ENCODE measurements around the gene ATP5F1D. TPM values are rescaled to one million over a fixed set of nuclear protein-coding genes. Genes with fewer than 3 reads are reported as not detected.

ATP5F1D gene
- total RNA-seq, 1 experiment from 2014 or later: 37.8 TPM

DNA sequence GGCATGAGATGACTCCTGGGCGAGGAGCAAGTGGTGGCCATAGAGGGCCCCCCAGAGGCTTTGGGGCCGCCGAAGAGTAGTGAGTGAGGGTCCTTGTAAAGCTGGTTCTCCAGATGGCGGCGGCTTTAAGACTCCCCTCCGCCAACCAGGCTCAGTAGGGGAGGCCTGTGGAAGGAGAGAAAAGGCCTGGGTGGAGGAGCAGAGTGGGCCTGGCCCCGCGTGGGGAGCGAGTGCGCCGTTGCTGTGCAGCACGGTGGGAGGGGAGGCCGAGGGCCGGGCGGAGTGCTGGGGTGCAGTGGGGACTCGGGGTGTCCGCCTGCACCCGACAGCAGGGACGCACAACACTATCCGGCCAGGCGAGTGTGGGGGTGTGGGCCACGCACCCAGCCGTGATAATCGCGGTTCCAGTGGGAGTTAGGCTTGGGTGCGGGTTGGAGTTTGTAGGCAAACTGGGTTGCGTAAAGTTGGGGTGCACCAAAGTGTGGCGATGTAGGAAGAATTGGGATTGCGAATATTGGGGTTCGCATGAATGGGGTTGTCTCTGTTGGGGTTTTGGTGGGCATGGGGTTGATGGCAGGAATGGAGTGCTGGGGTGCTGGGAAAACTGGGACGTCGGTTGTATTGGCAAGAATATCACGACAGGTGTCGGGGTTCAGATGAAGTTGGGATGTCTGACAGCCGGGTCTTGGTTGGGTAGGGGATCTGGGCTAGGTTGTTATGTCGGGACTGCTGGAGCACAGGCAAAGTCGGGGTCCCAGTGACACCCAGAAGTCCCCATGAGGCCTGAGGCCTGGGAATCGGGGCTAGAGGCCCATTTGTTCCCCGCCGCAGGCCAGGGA, 26.9 kb downstream of the ATP5F1D start:
- DNase-seq (ENCODE audit: extremely low read depth, low read depth): no peak

DNA sequence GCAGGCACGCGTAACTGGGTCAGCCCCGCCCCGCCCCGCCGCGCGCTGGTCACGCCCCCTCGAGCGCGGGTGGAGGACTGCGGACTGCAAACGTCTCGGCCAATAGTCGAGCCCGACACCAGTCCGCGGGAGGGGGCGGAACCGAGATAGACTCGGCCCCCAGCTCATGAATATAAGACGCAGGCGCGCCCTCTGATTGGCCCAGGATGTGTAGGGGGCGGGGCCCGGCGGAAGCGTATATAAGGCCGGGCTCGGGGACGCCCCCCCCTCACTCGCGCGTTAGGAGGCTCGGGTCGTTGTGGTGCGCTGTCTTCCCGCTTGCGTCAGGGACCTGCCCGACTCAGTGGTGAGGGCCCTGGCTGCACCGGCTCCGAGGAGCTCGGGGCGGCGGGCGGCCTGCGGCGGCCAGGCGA, 27.5 kb downstream of the ATP5F1D start, which contains the start of gene CIRBP:
CIRBP (plus strand) TSS at position 268 of the 413 bp plus-strand sequence. CDS start 1,602 bp downstream, outside the sequence.
- DNase-seq (ENCODE audit: extremely low read depth, low read depth): peak; percentile 96

DNA sequence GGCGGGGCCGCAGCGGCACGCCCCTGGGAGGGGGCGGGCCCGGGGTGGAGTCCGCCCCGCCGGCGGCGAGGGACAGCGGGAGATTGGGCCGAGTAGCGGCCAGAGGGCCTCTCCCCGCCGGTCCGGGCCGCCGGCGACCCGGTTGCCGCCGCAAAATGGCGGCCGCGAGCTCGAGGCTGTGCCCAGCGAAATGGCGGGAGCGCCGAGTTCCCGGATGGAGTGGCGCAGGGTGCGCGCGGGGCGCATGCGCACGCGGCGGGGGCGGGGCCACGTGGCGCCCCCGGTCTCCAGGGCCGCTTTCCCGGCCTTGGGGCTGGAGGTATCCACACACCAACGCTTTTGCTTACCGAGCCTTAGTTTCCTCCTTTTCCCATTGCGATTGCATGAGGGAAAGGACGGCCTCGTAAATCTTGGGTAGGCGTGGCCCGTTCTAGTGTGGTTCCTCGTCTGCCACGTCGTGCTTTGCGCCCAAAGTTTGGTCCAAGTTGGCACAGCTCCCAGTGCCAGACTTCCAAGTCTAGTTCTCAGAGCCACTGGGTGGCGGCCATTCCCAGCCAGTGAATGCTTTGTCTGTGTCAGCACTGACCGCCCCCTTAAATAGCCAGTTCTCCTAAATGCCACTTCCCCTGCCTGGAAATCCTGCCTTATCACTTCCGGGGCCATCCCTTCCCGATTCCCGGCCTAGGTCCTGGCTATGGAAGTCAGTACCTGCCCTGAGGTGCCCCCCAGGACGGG, 28.1 kb downstream of the ATP5F1D start:
- peak; percentile 63 for DNase-seq (ENCODE audit: extremely low read depth, low read depth)

DNA sequence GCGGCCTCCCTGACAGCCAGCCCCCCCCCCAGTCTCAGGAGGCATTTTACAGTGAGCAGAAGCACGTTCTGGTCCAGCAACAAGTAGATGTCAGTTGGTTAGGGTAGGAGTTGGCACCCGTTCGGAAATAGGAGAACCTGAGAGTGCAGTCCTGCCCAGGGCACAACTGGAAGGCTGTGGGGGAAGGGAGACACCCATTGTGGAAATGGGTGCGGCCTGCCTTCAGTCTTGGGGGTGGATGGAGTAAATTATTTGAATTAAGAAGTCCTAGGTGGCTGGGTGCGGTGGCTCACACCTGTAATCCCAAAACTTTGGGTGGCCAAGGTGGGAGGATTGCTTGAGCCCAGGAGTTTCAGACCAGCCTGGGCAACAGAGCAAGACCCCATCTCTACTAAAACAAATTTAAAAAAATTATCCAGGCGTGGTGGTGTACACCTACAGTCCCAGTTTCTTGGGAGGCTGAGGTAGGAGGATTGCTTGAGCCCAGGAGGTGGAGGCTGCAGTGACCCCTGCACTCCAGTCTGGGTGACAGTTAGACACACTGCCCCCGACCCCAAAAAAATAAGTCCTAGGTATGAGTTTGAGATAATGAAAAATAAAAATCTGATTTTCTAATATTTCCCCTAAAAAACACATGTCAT, 28.8 kb downstream of the ATP5F1D start:
- DNase-seq (ENCODE audit: extremely low read depth, low read depth): no peak

DNA sequence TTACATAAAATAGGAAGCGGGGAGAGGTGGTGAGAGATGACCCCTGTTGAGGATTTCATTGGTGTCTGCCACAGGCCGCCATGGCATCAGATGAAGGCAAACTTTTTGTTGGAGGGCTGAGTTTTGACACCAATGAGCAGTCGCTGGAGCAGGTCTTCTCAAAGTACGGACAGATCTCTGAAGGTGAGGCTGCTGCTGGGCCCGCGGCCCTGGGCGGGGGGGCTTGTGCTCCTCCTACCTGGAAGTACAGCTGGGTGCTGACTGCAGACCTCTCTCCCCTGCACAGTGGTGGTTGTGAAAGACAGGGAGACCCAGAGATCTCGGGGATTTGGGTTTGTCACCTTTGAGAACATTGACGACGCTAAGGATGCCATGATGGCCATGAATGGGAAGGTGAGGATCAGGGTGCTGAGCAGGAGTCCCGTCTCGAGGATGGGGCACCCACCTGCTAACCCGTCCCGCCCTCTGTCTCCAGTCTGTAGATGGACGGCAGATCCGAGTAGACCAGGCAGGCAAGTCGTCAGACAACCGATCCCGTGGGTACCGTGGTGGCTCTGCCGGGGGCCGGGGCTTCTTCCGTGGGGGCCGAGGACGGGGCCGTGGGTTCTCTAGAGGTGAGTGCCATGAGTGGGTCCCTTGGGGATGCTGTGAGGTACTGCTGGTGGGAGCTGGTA, 29.4 kb downstream of the ATP5F1D start:
- no peak for DNase-seq (ENCODE audit: extremely low read depth, low read depth)

DNA sequence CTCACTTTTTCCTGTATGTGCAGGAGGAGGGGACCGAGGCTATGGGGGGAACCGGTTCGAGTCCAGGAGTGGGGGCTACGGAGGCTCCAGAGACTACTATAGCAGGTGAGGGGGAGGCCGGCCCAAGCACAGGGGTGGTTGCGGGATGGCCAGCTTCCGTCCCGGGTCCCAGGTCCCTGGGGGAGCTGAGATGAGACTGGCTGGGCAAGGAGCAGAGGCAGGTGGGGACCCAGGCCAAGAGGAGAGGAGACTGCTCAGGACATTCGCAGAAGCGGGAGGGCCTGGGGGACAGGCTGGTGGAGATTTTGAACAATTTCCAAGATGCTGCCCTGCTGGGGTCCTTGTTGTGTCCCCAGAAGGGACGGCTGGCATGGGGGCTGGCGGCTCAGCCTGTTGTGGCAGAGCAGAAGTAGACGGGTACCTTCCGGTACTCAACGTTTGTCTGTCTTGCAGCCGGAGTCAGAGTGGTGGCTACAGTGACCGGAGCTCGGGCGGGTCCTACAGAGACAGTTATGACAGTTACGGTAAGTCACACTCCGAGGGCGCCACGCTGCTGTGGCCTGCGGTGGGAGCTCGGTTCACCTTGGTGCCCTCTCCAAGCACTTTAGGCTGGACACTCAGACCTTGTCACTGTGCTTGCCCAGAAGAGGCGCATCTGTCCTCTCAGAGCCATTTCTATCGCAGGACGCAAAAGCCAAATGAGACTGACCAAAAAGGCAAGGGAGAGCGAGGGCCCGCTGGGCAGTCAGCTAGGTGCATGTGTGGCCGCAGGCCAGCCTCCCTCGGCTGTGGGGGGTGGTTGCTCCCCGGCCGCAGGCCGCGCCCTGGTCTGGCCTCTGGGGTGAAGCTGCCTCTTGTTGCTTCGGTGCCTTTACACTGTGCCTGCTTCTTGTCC, 30.2 kb downstream of the ATP5F1D start:
- DNase-seq (ENCODE audit: extremely low read depth, low read depth): no peak

DNA sequence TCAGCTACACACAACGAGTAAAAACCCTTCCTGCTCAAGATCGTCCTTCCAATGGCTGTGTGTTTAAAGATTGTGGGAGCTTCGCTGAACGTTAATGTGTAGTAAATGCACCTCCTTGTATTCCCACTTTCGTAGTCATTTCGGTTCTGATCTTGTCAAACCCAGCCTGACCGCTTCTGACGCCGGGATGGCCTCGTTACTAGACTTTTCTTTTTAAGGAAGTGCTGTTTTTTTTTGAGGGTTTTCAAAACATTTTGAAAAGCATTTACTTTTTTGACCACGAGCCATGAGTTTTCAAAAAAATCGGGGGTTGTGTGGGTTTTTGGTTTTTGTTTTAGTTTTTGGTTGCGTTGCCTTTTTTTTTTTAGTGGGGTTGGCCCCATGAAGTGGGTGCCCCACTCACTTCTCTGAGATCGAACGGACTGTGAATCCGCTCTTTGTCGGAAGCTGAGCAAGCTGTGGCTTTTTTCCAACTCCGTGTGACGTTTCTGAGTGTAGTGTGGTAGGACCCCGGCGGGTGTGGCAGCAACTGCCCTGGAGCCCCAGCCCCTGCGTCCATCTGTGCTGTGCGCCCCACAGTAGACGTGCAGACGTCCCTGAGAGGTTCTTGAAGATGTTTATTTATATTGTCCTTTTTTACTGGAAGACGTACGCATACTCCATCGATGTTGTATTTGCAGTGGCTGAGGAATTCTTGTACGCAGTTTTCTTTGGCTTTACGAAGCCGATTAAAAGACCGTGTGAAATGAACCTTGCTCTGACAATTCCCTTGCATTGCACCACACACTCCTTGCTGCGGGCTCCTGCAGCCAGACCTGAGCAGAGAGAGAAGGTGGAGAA, 31.1 kb downstream of the ATP5F1D start:
- DNase-seq (ENCODE audit: extremely low read depth, low read depth): no peak

GRCh38 chr19:1273263-1274041, 31.9 kb downstream of the ATP5F1D start:
- no peak for DNase-seq (ENCODE audit: extremely low read depth, low read depth)

DNA sequence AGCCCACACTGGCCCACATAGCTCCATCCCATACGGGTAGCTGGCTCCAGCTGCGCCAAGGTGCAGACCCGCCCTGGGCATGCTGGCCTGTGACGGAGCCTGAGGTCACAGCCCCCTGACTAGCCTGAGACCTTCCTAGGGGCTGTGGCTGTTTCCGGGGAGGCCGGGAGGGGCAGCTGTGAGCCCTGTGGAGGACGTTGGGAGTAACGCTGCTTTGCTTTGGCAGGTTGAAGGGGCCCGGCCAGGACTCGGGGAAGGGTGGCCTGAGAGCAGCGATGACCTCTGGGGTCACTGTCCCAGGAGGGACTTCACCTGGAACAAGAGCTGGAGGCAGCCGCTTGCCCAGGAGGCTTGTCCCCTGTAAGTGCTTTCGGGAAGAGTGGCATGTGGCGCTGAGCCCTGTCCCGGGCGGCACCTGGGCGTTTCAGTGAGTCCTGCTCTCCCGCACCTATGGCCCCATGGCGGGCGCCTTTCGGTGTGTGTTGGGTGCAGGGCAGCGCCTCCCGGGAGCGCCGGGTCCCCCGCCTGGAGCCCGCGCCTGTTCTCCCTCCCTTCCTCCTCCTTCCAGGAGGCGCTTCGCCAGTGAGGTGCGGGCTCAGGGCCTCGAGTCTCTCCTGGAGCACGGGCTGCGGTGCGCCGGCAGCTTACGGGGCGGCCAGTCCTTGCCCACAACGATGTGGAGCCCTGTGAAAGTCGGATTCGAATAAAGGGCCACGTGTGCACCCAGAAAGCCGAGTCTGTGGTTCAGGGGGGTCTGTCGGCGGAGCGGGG, 32.7 kb downstream of the ATP5F1D start:
- DNase-seq (ENCODE audit: extremely low read depth, low read depth): no peak

- DNase-seq (ENCODE audit: extremely low read depth, low read depth): no peak
These were observed 33.3 kb downstream of the ATP5F1D start for GRCh38 chr19:1274852-1275259.

DNA sequence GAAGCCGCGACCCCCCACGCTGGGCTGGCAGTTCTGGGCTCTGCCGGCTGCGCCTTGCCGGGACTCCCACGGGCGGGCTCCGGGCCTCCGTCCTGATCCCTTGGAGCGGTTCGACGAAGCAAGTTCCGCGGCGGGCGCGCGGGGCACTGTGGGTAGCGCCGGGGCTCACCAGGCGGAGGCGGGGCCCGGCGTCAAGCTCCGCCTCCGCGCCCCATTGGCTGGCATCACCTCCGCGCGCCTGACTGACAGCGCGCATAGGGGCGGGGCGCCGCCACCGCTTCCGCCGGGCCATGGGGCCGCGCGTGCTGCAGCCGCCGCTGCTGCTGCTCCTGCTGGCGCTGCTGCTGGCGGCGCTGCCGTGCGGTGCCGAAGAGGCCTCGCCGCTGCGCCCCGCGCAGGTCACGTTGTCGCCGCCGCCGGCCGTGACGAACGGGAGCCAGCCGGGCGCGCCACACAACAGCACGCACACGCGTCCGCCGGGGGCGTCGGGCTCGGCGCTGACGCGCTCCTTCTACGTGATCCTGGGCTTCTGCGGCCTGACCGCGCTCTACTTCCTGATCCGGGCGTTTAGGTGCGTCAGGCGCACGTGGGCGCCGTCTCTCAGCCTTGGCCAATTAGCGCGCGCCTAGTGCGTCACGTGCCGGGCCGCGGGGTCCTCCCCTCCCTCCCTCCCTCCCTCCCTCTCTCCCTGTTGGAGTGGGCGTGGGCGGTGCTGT, 33.9 kb downstream of the ATP5F1D start, which contains the start of gene FAM174C:
FAM174C (plus strand) TSS at position 271 of the 716 bp plus-strand sequence; CDS start at position 291, 20 bp downstream.
- DNase-seq (ENCODE audit: extremely low read depth, low read depth): peak; percentile 92

- DNase-seq (ENCODE audit: extremely low read depth, low read depth): no peak
These were observed 34.6 kb downstream of the ATP5F1D start for GRCh38 chr19:1275976-1276627.

- no peak for DNase-seq (ENCODE audit: extremely low read depth, low read depth)
These were observed 35.1 kb downstream of the ATP5F1D start for GRCh38 chr19:1276628-1277022.

DNA sequence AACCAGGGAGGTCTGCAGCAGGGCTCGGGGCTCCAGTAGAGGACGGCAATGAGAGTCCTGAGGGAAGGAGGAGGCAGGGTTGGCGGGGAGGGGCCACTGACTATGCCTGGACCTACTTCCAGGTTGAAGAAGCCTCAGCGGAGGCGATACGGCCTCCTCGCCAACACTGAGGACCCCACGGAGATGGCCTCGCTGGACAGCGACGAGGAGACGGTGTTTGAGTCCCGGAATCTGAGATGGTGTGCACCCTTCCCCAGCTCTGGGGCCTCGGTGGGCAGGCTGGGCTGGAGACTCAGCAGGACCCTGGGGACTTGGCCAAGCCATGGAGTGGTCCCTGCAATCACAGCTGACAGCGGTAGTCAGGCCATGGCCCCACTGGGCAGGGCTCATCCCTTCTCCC, 35.5 kb downstream of the ATP5F1D start:
- DNase-seq (ENCODE audit: extremely low read depth, low read depth): no peak

- no peak for DNase-seq (ENCODE audit: extremely low read depth, low read depth)
These were observed 36.5 kb downstream of the ATP5F1D start for GRCh38 chr19:1278074-1278473.
